GM19240 (cell line): ENCODE measurements around the gene ZBTB2.
"Not testable (repeated sequence)": the region's sequence is repeated elsewhere in the genome, so short reads cannot be mapped to it uniquely, and the experiment has no call there.

Experiments used
- DNase-seq: peaks from one replicate; pipeline ENCODE4 v3.0.0; 2011; ENCODE audit warnings: low spot score; ENCODE audit not compliant: insufficient read length

Gene ZBTB2

DNA sequence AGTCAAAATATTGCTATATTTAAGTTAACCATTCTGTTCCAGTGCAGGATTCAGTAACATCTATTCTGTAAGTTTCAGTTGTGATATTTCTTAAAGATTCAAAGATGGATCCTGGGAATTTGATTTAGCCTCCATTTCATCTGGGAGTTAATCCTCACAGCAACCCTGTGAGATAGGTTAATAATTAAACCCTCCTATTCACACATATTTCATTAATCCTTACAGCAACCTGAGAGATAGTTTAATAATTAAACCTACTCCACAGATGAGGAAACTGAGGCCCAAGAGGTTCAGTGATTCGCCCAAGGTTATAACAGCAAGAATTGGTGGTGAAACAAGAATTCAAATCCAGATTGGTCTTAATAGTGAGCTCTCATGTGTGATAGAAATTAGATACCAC, 10.9 kb upstream of the ZBTB2 start:
- DNase-seq = no peak

DNA sequence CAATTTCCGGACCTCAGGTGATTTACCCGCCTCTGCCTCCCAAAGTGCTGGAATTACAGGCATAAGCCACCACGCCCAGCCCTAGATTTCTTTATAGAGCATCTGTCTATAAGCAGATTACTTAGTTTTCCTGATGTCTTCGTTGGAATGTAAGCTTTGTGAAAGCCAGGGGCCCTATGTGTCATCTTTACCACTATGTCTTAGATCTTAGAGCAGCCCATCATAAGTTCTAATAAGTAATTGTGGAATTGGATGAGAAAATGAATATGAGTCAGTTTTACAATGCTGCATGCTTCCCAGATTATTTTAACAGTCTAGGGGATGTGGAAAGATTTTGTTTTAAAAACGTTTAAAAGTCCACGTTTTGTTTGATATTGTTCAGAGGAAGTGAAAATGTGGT, 9.1 kb upstream of the ZBTB2 start:
- DNase-seq = no peak

DNA sequence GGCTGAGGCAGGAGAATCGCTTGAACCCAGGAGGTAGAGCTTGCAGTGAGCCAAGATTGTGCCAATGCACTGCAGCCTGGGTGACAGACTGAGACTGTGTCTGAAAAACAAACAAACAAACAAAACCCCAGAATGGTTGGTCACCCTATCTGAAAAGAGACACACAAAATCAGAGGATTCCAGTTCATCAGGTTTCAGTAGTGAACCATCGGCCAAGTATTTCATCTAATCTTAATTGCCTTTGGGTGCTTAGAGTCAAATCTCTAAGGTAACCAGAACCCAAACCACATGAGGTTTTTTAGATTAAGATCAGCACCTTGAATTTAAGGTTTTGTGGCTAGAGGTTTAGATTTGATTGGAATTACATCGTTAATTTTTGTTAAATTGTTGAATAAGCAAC, 8.3 kb upstream of the ZBTB2 start:
- DNase-seq = no peak

GRCh38 chr6:151393410-151393809, 2.1 kb upstream of the ZBTB2 start:
- DNase-seq = no peak

- DNase-seq = no peak
These were observed 1.1 kb upstream of the ZBTB2 start for GRCh38 chr6:151392427-151392826.

DNA sequence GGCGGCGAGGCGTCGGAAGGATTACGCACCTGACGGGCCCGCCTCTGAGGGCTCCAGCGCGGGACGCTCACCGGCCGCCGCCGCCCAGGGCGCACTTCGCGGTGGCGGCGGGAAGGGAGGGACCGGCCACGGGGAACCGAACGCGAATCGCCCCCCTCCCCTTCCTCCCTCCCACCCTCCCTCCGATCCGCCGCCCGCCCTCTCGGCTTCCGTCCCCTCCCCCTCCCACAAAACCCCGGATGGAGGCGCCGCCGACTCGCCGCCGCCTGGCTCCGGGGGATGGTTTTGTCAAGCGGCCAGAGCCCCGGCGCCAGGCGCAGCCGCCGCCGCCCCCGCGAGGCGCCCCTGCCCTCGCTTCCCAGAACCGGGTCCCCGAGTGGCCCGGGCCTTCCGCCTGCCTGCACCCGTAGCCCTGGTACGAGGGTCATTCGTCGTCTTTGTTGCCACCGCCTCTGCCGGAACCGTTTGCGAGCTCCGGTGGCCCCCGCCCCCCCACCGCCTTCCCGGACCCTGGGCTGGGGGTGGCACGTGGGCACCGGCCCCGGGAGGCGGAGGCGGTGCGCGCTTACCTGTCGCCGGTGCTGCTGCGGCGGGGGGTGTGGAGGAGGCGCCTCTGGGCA, 398 bp downstream of the ZBTB2 start:
- no peak for DNase-seq

- peak; percentile 73 for DNase-seq
These were observed 996 bp downstream of the ZBTB2 start for GRCh38 chr6:151390276-151390850.

GRCh38 chr6:151389618-151390275, 1.6 kb downstream of the ZBTB2 start:
- DNase-seq = no peak

- DNase-seq = no peak
These were observed 2.3 kb downstream of the ZBTB2 start for GRCh38 chr6:151388997-151389617.

DNA sequence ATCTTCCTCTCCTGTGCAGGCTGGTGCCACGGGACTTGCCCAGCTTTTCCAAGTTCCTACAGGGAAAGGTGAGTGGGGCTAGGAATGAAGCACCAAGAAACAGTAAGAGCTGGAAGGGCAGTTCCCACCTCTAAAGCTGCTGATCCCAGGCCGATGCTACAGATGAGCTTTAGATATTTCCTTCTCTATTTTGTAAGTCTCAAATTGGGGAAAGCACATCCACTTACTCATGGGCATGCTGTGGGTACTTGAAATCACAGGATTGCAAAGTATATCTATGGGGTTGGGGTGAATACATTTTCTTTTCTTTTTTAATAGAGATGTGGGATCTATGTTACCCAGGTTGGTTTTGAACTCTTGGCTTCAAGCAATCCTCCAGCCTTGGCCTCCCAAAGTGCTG, 3.1 kb downstream of the ZBTB2 start:
- DNase-seq = no peak

GRCh38 chr6:151387175-151387970, 4.0 kb downstream of the ZBTB2 start:
- no peak for DNase-seq

- no peak for DNase-seq
These were observed 6.2 kb downstream of the ZBTB2 start for GRCh38 chr6:151385177-151385576.

DNA sequence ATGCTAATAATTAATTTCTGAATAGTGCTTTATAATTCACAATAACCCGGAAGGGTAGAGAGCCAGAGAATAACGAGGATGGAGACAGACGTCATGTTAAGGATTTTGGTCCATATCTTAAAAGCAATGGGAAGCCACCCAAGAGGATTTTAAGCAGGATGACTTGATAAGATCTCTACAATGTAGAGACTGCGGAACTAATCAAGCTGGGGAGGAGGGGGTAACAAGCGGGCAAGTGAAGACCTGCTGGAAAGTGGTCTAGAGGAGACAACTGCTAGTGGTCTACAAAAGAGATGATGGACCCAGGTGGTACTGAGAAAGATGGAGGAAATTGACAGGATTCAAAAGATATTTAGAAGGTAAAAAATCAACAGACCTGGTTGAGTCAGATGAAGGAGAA, 7.2 kb downstream of the ZBTB2 start:
- DNase-seq = no peak

- not testable (repeated sequence) for DNase-seq
These were observed 8.7 kb downstream of the ZBTB2 start for GRCh38 chr6:151382631-151383030.

DNA sequence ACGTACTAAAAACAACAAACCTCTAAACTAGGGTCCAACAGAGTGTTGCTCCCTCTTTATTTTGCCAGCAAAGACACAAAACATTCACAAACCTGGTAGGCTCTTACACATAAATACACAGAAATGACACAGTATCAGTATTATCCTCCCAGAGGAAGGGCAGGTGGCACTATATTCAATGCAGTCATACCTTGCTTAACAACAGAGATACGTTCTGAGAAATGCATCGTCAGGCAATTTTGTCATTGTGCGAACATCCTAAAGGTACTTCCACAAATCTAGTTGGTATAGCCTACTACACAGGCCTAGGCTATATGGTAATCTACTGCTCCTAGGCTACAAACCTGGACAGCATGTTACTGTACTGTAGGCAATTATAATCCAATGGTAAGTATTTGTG, 9.6 kb downstream of the ZBTB2 start:
- no peak for DNase-seq

- no peak for DNase-seq
These were observed 10.5 kb downstream of the ZBTB2 start for GRCh38 chr6:151380848-151381205.

DNA sequence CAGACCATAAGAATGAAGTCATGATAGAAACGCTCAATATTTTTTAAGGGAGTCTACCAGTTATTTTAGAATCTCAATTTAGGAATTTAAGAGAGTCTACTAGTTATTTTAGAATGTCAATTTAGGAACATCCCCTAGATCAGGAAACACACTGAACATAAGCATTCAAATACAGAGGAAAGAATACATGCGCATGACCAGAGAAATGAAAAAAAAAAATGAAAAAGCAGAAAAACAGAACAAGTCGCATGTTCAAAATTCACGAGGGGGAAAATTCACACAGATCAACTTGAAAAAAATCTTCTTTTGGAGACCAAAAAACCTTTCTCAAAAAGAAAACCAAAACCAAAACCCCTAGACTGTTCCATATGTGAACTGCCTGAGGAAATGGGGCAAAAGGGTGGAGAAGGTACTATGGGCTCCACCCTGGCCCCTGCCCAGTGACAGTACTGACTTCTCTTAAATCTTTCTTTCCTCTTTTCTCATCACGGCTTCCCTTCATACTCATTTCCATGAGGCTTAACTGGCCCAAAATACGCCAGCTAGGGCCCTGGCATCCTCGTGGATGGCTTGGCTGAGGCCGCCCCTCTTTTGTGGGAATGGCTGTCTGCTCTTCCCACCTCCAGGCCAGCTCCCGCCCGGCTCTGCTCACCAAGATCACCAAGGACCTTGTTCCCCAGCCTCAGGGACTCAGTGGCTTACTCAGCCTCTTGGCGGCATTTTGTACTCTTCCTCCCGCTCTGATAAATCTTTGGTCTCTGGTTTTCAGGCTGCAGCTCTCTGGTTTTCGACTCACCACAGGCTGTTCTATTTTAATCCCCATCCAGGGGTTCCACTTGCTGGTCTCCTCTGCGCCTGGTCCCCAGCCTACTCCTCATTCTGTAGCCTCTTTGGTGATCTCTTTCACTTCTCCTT, 11.2 kb downstream of the ZBTB2 start:
- DNase-seq = no peak

DNA sequence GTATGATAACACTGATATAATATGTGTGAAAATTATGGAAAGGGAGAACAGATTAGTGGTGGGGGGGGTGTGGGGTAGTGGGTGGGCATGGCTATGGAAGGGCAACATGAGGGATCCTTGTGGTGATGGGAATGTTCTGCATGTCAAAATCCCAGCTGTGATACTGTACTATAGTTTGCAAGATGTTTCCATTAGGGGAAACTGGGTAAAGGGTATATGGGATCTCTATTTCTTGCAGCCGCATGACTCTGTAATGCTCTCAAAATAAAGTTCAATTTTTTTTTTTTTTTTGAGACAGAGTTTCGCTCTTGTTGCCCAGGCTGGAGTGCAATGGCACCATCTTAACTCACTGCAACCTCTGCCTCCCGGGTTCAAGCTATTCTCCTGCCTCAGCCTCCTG, 14.3 kb downstream of the ZBTB2 start:
- DNase-seq = no peak

DNA sequence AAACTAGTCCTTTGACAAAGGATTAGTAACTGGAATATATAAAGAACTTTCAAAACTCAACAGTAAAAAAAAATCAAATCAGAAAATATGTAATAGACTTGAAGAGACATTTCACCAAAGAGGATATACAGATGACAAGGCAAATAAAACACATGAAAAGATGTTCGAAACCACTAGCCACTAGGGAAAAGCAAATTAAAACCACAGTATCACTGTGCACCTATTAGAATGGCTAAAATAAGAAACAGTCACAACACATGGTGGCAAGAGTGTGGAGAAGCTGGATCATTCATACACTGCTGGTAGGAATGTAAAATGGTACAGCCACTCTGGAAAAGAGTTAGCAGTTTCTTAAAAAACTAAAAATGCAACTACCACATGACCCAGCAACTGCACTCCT, 14.9 kb downstream of the ZBTB2 start:
- DNase-seq = no peak

GRCh38 chr6:151375833-151376232, 15.5 kb downstream of the ZBTB2 start:
- DNase-seq = no peak
